H1 (cell line): Measurements from ENCODE around the gene RASA1. TPM values are rescaled to one million over a fixed set of nuclear protein-coding genes. Genes with fewer than 3 reads are reported as not detected.

ENCODE experiments used
- CTCF ChIA-PET: fragments of 300-600 bp; sonication (Branson Sonifier 250); formaldehyde crosslinking; loops from one replicate; lab custom pipeline; 2021; ENCODE audit not compliant: partially characterized antibody; lab: Charles Lee
- POLR2A ChIA-PET: fragments of 300-600 bp; sonication (Branson Sonifier 250); formaldehyde crosslinking; loops from one replicate; lab custom pipeline; 2021; ENCODE audit warnings: inconsistent platforms; ENCODE audit not compliant: partially characterized antibody; lab: Charles Lee
- DNase-seq, 2 experiments: peaks; one replicate each; pipeline versions ENCODE4 v3.0.0 to v3.0.0-alpha.2; 2010 to 2022; ENCODE audit warnings: low spot score in 2 of 2, low read depth in 1 of 2, mixed read lengths in 1 of 2
- FAIRE-seq: peaks from 2 replicates; lab custom pipeline; 2011; peaks lifted over from hg19 to GRCh38; lab: Jason Lieb, UNC
- H2AFZ ChIP-seq: 2 replicates; pipeline ENCODE4 v1.8.1; 2012; ENCODE audit warnings: low read length, inconsistent platforms
- H2AK5ac ChIP-seq: 2 replicates; pipeline ENCODE4 v1.6.1; 2013; ENCODE audit warnings: low read depth, low read length
- H2BK120ac ChIP-seq: replicated peaks from 2 replicates; pipeline ENCODE3; 2013; ENCODE audit warnings: low read depth, low read length, inconsistent platforms
- H2BK12ac ChIP-seq: 2 replicates; pipeline ENCODE4 v1.6.1; 2013; ENCODE audit warnings: low read depth, low read length
- H2BK15ac ChIP-seq: 2 replicates; pipeline ENCODE4 v1.6.1; 2013; ENCODE audit warnings: low read length
- H2BK20ac ChIP-seq: 2 replicates; pipeline ENCODE4 v1.6.1; 2013; ENCODE audit warnings: low read length
- H2BK5ac ChIP-seq: 2 replicates; pipeline ENCODE4 v1.6.1; 2013; ENCODE audit warnings: low read depth, low read length
- H3K14ac ChIP-seq: 2 replicates; pipeline ENCODE4 v1.6.1; 2013; ENCODE audit warnings: inconsistent platforms; ENCODE audit not compliant: insufficient read length
- H3K18ac ChIP-seq: 2 replicates; pipeline ENCODE4 v1.6.1; 2013; ENCODE audit warnings: low read length; ENCODE audit errors: extremely low read depth
- H3K23ac ChIP-seq: 2 replicates; pipeline ENCODE4 v1.6.1; 2013; ENCODE audit warnings: inconsistent platforms; ENCODE audit not compliant: insufficient read length
- H3K23me2 ChIP-seq: 2 replicates; pipeline ENCODE4 v1.6.1; 2013; ENCODE audit warnings: low read depth, low read length
- H3K27ac ChIP-seq: 2 replicates; pipeline ENCODE4 v1.6.1; 2011; ENCODE audit warnings: low read depth, low read length, inconsistent platforms
- H3K27me3 ChIP-seq, 4 experiments: replicated peaks in 1 of 4; 1 replicate in 1 of 4; 2 replicates in 3 of 4; pipeline versions ENCODE4 v1.6.1 to v1.8.1; 2011 to 2013; ENCODE audit warnings: low read length in 3 of 4, mild to moderate bottlenecking in 3 of 4, inconsistent platforms in 2 of 4, mixed read lengths in 2 of 4, moderate library complexity in 1 of 4; ENCODE audit not compliant: control insufficient read depth in 3 of 4, insufficient read depth in 3 of 4; ENCODE audit errors: extremely low read depth in 1 of 4
- H3K36me3 ChIP-seq, 4 experiments: 2 replicates each; pipeline versions ENCODE4 v1.6.1 to v1.8.1; 2011 to 2013; ENCODE audit warnings: mild to moderate bottlenecking in 4 of 4, low read length in 3 of 4, moderate library complexity in 2 of 4, control low read depth in 1 of 4, inconsistent platforms in 1 of 4; ENCODE audit not compliant: insufficient read depth in 4 of 4, control insufficient read depth in 2 of 4
- H3K4ac ChIP-seq: replicated peaks from 2 replicates; pipeline ENCODE3; 2013; ENCODE audit warnings: low read length, low read depth, mixed read lengths, inconsistent platforms; ENCODE audit not compliant: insufficient read length
- H3K4me1 ChIP-seq, 4 experiments: replicated peaks in 1 of 4; 1 replicate in 1 of 4; 2 replicates in 3 of 4; pipeline versions ENCODE4 v1.6.1 to v1.8.1; 2011 to 2013; ENCODE audit warnings: low read length in 3 of 4, inconsistent platforms in 2 of 4, mixed read lengths in 1 of 4; ENCODE audit not compliant: insufficient read depth in 4 of 4, control insufficient read depth in 3 of 4
- H3K4me2 ChIP-seq, 2 experiments: 2 replicates each; pipeline versions ENCODE4 v1.6.1 to v1.8.1; 2011 to 2013; ENCODE audit warnings: low read depth in 2 of 2, low read length in 2 of 2, control low read depth in 1 of 2, inconsistent platforms in 1 of 2, mild to moderate bottlenecking in 1 of 2; ENCODE audit not compliant: insufficient read depth in 1 of 2
- H3K4me3 ChIP-seq, 4 experiments: fragments of 200-600, 300-600 bp in 1 of 4; sonication (generic), shearing (Covaris generic), sonication (Bioruptor Twin) in 1 of 4; 2 replicates each; pipeline versions ENCODE4 v1.5.1 to v1.8.1; 2011 to 2016; ENCODE audit warnings: low read length in 4 of 4, low read depth in 3 of 4, control low read depth in 2 of 4, inconsistent platforms in 2 of 4, mild to moderate bottlenecking in 2 of 4, mixed read lengths in 1 of 4, moderate library complexity in 1 of 4; ENCODE audit not compliant: insufficient read depth in 2 of 4; ENCODE audit errors: extremely low read depth in 1 of 4
- H3K56ac ChIP-seq: replicated peaks from 2 replicates; pipeline ENCODE3; 2013; ENCODE audit warnings: low read depth, mild to moderate bottlenecking, mixed read lengths, low read length, inconsistent platforms; ENCODE audit not compliant: insufficient read length
- H3K79me1 ChIP-seq: 2 replicates; pipeline ENCODE4 v1.6.1; 2013; ENCODE audit warnings: low read depth, low read length, control low read depth
- H3K79me2 ChIP-seq, 2 experiments: 2 replicates each; pipeline versions ENCODE4 v1.6.1 to v1.8.1; 2012 to 2013; ENCODE audit warnings: low read length in 2 of 2, mild to moderate bottlenecking in 2 of 2, inconsistent platforms in 1 of 2; ENCODE audit not compliant: insufficient read depth in 2 of 2, control insufficient read depth in 1 of 2
- H3K9ac ChIP-seq, 4 experiments: replicated peaks in 1 of 4; 1 replicate in 1 of 4; 2 replicates in 3 of 4; pipeline versions ENCODE4 v1.6.1 to v1.8.1; 2011 to 2013; ENCODE audit warnings: low read depth in 3 of 4, low read length in 3 of 4, control low read depth in 2 of 4, mild to moderate bottlenecking in 2 of 4, moderate library complexity in 2 of 4, inconsistent platforms in 1 of 4; ENCODE audit errors: extremely low read depth in 1 of 4
- H3K9me3 ChIP-seq, 2 experiments: 2 replicates each; pipeline versions ENCODE4 v1.6.1 to v1.8.1; 2012 to 2013; ENCODE audit warnings: mild to moderate bottlenecking in 2 of 2, moderate library complexity in 2 of 2, control low read depth in 1 of 2, inconsistent platforms in 1 of 2, low read depth in 1 of 2, low read length in 1 of 2, mixed read lengths in 1 of 2; ENCODE audit not compliant: insufficient read depth in 2 of 2
- H4K20me1 ChIP-seq, 2 experiments: replicated peaks in 1 of 2; 2 replicates each; pipeline versions ENCODE3 to v1.8.1; 2011 to 2013; ENCODE audit warnings: inconsistent platforms in 2 of 2, low read length in 2 of 2, mild to moderate bottlenecking in 1 of 2; ENCODE audit not compliant: insufficient read depth in 2 of 2, control insufficient read depth in 1 of 2
- H4K5ac ChIP-seq: 2 replicates; pipeline ENCODE4 v1.6.1; 2013; ENCODE audit warnings: low read length, low read depth, mixed read lengths, inconsistent platforms; ENCODE audit not compliant: insufficient read length
- H4K8ac ChIP-seq: 2 replicates; pipeline ENCODE4 v1.8.0; 2013; ENCODE audit warnings: mild to moderate bottlenecking, moderate library complexity, low read length, inconsistent platforms; ENCODE audit not compliant: insufficient read depth; ENCODE audit errors: extremely low read depth
- H4K91ac ChIP-seq: replicated peaks from 2 replicates; pipeline ENCODE3; 2013; ENCODE audit warnings: low read length, mixed read lengths, inconsistent platforms; ENCODE audit not compliant: insufficient read length
- CBX5 ChIP-seq: fragments of 300-800, 300-1000 bp; sonication (generic); IDR thresholded peaks from 2 replicates; pipeline ENCODE4 v1.7.1; 2016; ENCODE audit warnings: antibody characterized with exemption, low read length, low read depth
- CTBP2 ChIP-seq: IDR thresholded peaks from 2 replicates; pipeline ENCODE4 v1.7.0; 2011; ENCODE audit warnings: borderline replicate concordance, mild to moderate bottlenecking, moderate library complexity, mixed read lengths, low read length; ENCODE audit not compliant: insufficient read depth, insufficient read length
- E2F6 ChIP-seq: IDR thresholded peaks from 2 replicates; pipeline ENCODE4 v1.6.1; 2012; ENCODE audit warnings: inconsistent platforms
- GTF2F1 ChIP-seq: IDR thresholded peaks from 2 replicates; pipeline ENCODE4 v1.6.1; 2012; ENCODE audit warnings: low read depth, low read length, improper control_type of control experiment, borderline replicate concordance
- KDM4A ChIP-seq: IDR thresholded peaks from one replicate; pipeline ENCODE4 v1.7.1; 2012; ENCODE audit warnings: low read depth, mild to moderate bottlenecking, moderate library complexity, low read length, inconsistent platforms; ENCODE audit not compliant: severe bottlenecking
- MAFK ChIP-seq: IDR thresholded peaks from 2 replicates; pipeline ENCODE4 v1.6.1; 2012; ENCODE audit warnings: low read depth, mild to moderate bottlenecking, improper control_type of control experiment, low read length
- NRF1 ChIP-seq: IDR thresholded peaks from 2 replicates; pipeline ENCODE4 v1.6.1; 2011; ENCODE audit warnings: mild to moderate bottlenecking, low read depth, low read length, improper control_type of control experiment
- RBBP5 ChIP-seq: IDR thresholded peaks from 2 replicates; pipeline ENCODE4 v1.7.1; 2012; ENCODE audit warnings: low read depth, mild to moderate bottlenecking, inconsistent platforms, low read length, moderate library complexity, borderline replicate concordance
- RXRA ChIP-seq: IDR thresholded peaks from 2 replicates; pipeline ENCODE4 v1.6.1; 2011; ENCODE audit warnings: low read depth, mild to moderate bottlenecking, low read length, moderate library complexity; ENCODE audit not compliant: insufficient read depth
- SIRT6 ChIP-seq: IDR thresholded peaks from one replicate; pipeline ENCODE4 v1.7.1; 2012; ENCODE audit warnings: low read length, inconsistent platforms
- SP2 ChIP-seq: IDR thresholded peaks from 2 replicates; pipeline ENCODE4 v1.6.1; 2012; ENCODE audit warnings: mild to moderate bottlenecking, low read length, inconsistent platforms
- SUZ12 ChIP-seq: fragments of 200-600 bp; sonication (generic); IDR thresholded peaks from 2 replicates; pipeline ENCODE4 v1.6.1; 2012; ENCODE audit warnings: mild to moderate bottlenecking, inconsistent platforms, low read length, moderate library complexity, mixed read lengths
- TAF1 ChIP-seq: IDR thresholded peaks from 2 replicates; pipeline ENCODE4 v1.6.1; 2011; ENCODE audit warnings: mild to moderate bottlenecking, low read depth, low read length
- WGBS, 2 experiments: shearing (Covaris generic) in 1 of 2; methylation state at CpG; one replicate each; pipeline versions ENCODE4 v1.1.6 to v1.1.7; 2013 to 2015; ENCODE audit warnings: low lambda C conversion rate in 2 of 2, mixed read lengths in 2 of 2, inconsistent platforms in 1 of 2, low coverage in 1 of 2, missing lambda C conversion rate in 1 of 2; ENCODE audit not compliant: insufficient replicate concordance in 2 of 2, insufficient coverage in 1 of 2, insufficient read length in 1 of 2; ENCODE audit errors: extremely low coverage in 1 of 2, missing lambda C conversion rate in 1 of 2; 5-methylcytosine and 5-hydroxymethylcytosine counted together
- polyA plus RNA-seq, 7 experiments: library from polyadenylated mRNA; depleted of rRNA in 3 of 7; stranded (reverse) in 5 of 7; unstranded in 2 of 7; fragments of >200 nt in 5 of 7; fragments of 200-250 nt in 2 of 7; gene quantifications; 1 replicate in 5 of 7; 2 replicates in 1 of 7; 4 replicates in 1 of 7; pipeline versions ENCODE4 v1.2.1 to v1.2.3, GENCODE V29; 2011 to 2013; ENCODE audit warnings: missing spikeins in 2 of 7, mixed read lengths in 2 of 7
- total RNA-seq: library from RNA; stranded (reverse); fragmentation: NEBNext Ultra II Directional; extraction: Animal tissue kit (Norgen Biotek cat#: 25700); gene quantifications from 2 replicates; pipeline ENCODE4 v1.2.1, GENCODE V29; 2021

RASA1 gene
- total and polyA plus RNA-seq, 2 of the 8 experiments (the other 6 are each of a cell fraction or from before 2014, with no cell fraction given): 15.9 to 33.8 TPM

DNA sequence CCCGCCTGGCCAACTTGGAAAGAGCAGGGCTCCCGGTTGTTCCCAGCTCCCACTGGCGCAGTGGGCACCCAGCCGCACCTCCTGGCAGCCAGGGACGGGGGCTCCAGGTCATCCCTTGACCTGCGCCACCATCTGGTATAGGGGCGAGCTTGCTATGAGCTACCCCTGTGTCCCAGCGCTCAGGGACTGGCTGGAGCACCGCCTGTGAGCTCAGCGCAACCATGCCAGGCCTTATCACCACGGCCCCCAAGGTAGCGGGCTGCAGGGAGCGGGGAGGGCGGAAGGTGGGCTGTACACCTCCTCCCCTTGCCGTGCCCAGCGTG lies 15.4 kb upstream of the RASA1 start (continued):
- no peak for TF ChIP-seq RXRA

DNA sequence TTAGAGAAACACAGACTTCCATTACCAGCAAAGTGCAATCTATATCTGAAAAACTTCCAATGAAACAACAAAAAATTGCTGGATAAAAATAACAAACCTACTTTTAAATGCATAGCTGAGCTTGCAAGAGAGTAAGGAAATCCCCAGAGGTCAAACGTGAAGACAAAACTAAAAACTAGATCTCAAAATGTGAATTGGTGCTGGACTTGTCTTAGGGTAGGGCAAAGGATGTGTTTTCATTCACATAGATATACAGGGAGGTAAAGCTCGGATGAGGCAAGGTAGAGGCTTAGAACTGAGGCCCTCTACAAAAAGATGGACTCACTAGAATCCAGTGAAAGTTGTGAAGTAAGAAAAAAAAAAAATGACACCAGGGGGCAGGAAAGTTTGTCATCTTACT lies 13.6 kb upstream of the RASA1 start:
- no peak overlapping the region for H3K56ac ChIP-seq
- no peak overlapping the region for H3K4ac ChIP-seq
- no peak overlapping the region for H3K23ac ChIP-seq
- H4K5ac ChIP-seq: no peak overlapping the region
- H2AFZ ChIP-seq: no peak overlapping the region
- no peak overlapping the region for H2BK15ac ChIP-seq
- H3K27ac ChIP-seq: no peak overlapping the region
- H3K4me2 ChIP-seq: no peak overlapping the region
- no peaks in the 10 kb centered on the region for H3K79me1 ChIP-seq
- H3K4me3 ChIP-seq: no peak overlapping the region
- H3K36me3 ChIP-seq: no peaks in the 10 kb centered on the region
- H3K18ac ChIP-seq: no peak overlapping the region
- H4K91ac ChIP-seq: no peak overlapping the region
- no peak overlapping the region for H2BK5ac ChIP-seq
- H3K14ac ChIP-seq: no peak overlapping the region
- no peak overlapping the region for H2AK5ac ChIP-seq
- ChIA-PET POLR2A (no interaction called here), CTCF (no interaction called here)
- H3K9me3 ChIP-seq: no peaks in the 10 kb centered on the region
- DNase-seq: no peak
- 88% methylated on average over 2 of the region's 2 CpGs; no CpG with 5 or more reads in 1 of the 2 experiments for WGBS, 2 experiments
- H3K23me2 ChIP-seq: no peaks in the 10 kb centered on the region; the same call in 1 of the 2 replicates
- no peaks in the 10 kb centered on the region for H3K4me1 ChIP-seq
- no peak overlapping the region for H4K8ac ChIP-seq
- no peak overlapping the region for H2BK20ac ChIP-seq
- no peak overlapping the region for H2BK12ac ChIP-seq
- H2BK120ac ChIP-seq: no peak overlapping the region
- H3K79me2 ChIP-seq: no peaks in the 10 kb centered on the region
- H3K9ac ChIP-seq: no peak overlapping the region
- H4K20me1 ChIP-seq: no peaks in the 10 kb centered on the region
- FAIRE-seq: no peak
- no peaks in the 10 kb centered on the region for H3K27me3 ChIP-seq
- TF ChIP-seq CBX5 (no peak), SP2 (no peak), SIRT6 (no peak), RBBP5 (no peak), MAFK (no peak), NRF1 (no peak), CTBP2 (no peak), GTF2F1 (no peak), KDM4A (no peak), SUZ12 (no peak), TAF1 (no peak), E2F6 (no peak)
